GM13976 (cell line): ENCODE results near the gene FOXJ1.

Experiments used
- DNase-seq: peaks from one replicate; pipeline ENCODE4 v3.0.0; 2012; ENCODE audit warnings: low spot score
- CTCF ChIP-seq: IDR thresholded peaks from 2 replicates; pipeline ENCODE4 v1.5.1; 2012; ENCODE audit warnings: borderline replicate concordance, mild to moderate bottlenecking; ENCODE audit not compliant: insufficient read depth; ENCODE audit errors: extremely low read depth, missing control alignments, control extremely low read depth
- in situ Hi-C: fragments of 300-500 bp; cut with MboI; formaldehyde crosslinking; loops from one replicate; pipeline ENCODE4 v1.12.0; 2022; ENCODE audit warnings: low sequenced_read_pairs, mixed read lengths, inconsistent platforms; ENCODE audit not compliant: unreplicated experiment

Gene FOXJ1

GRCh38 chr17:76179496-76180467, 38.7 kb upstream of the FOXJ1 start:
- DNase-seq = peak; percentile 38
- no peak for TF ChIP-seq CTCF
- in situ Hi-C loops = no loop called here

- in situ Hi-C loops = no loop called here
- no peak for TF ChIP-seq CTCF
- no peak for DNase-seq
Observed at GRCh38 chr17:76178124-76178523, 37.1 kb upstream of the FOXJ1 start.

GRCh38 chr17:76176701-76177574, 35.9 kb upstream of the FOXJ1 start:
- in situ Hi-C loops = no loop called here
- DNase-seq = no peak
- TF ChIP-seq CTCF = no peak

GRCh38 chr17:76174037-76174436, 33.0 kb upstream of the FOXJ1 start:
- DNase-seq = no peak
- no peak for TF ChIP-seq CTCF
- in situ Hi-C loops = no loop called here

GRCh38 chr17:76173474-76173873, 32.4 kb upstream of the FOXJ1 start:
- in situ Hi-C loops = no loop called here
- no peak for TF ChIP-seq CTCF
- no peak for DNase-seq

- no peak for TF ChIP-seq CTCF
- DNase-seq = no peak
- in situ Hi-C loops = no loop called here
Observed at GRCh38 chr17:76171706-76172105, 30.7 kb upstream of the FOXJ1 start.
